Aorta (tissue), 5 donors: ENCODE data around the gene CRYGC. TPM values are rescaled to one million over a fixed set of nuclear protein-coding genes. Genes with fewer than 3 reads are reported as not detected.
"Not testable (repeated sequence)": the region's sequence is repeated elsewhere in the genome, so short reads cannot be mapped to it uniquely, and the experiment has no call there.

ENCODE experiments used
- ATAC-seq: fragments of 200-7000 bp; cut with Tn5 transposase; one replicate; pipeline ENCODE4 v1.9.1; 2022; ENCODE audit warnings: moderate library complexity; ENCODE audit not compliant: low FRiP score
- DNase-seq, 2 donors: peaks; one replicate each; pipeline ENCODE4 v3.0.0-alpha.2; 2020
- H3K27ac ChIP-seq, 2 donors: one replicate each; pipeline ENCODE4 v1.5.1; 2013; ENCODE audit warnings: low read length in 2 of 2, mild to moderate bottlenecking in 2 of 2, moderate library complexity in 2 of 2, control low read depth in 1 of 2, inconsistent platforms in 1 of 2, low read depth in 1 of 2
- H3K27me3 ChIP-seq, 2 donors: one replicate each; pipeline ENCODE4 v1.6.1; 2013; ENCODE audit warnings: control low read depth in 1 of 2, low read length in 1 of 2, mild to moderate bottlenecking in 1 of 2, moderate library complexity in 1 of 2; ENCODE audit not compliant: insufficient read depth in 2 of 2, control insufficient read depth in 1 of 2
- H3K36me3 ChIP-seq, 2 donors: one replicate each; pipeline ENCODE4 v1.6.1; 2013; ENCODE audit warnings: control low read depth in 1 of 2, low read length in 1 of 2, mild to moderate bottlenecking in 1 of 2; ENCODE audit not compliant: insufficient read depth in 2 of 2, control insufficient read depth in 1 of 2
- H3K4me1 ChIP-seq, 2 donors: one replicate each; pipeline ENCODE4 v1.6.1; 2013; ENCODE audit warnings: low read length in 2 of 2, control low read depth in 1 of 2, mild to moderate bottlenecking in 1 of 2, moderate library complexity in 1 of 2; ENCODE audit not compliant: insufficient read depth in 2 of 2, control insufficient read depth in 1 of 2
- H3K4me3 ChIP-seq, 2 donors: one replicate each; pipeline ENCODE4 v1.5.1; 2013; ENCODE audit warnings: low read length in 2 of 2, control low read depth in 1 of 2, mild to moderate bottlenecking in 1 of 2
- H3K9me3 ChIP-seq: one replicate; pipeline ENCODE4 v1.6.1; 2013; ENCODE audit warnings: mild to moderate bottlenecking, low read length; ENCODE audit not compliant: control insufficient read depth
- WGBS, 2 donors: extraction: QIAGEN DNeasy Blood & Tissue Kit; methylation state at CpG; one replicate each; pipeline ENCODE4 v1.1.7; 2013; 5-methylcytosine and 5-hydroxymethylcytosine counted together
- intact Hi-C, 2 donors: fragments of 100-400 bp; cut with DNase I; formaldehyde crosslinking; loops; one replicate each; pipeline versions ENCODE4 v1.14.2 to v1.15.0; 2022
- polyA plus RNA-seq, 2 donors: library from polyadenylated mRNA; stranded (reverse); fragments of 200-250 nt; gene quantifications; one replicate each; pipeline ENCODE4 v1.2.3, GENCODE V29; 2013
- total RNA-seq, 2 donors: library from RNA; stranded (reverse); fragmentation: NEBNext Ultra II Directional; extraction: Animal tissue kit (Norgen Biotek cat#: 25700); gene quantifications; one replicate each; pipeline ENCODE4 v1.2.1, GENCODE V29; 2021
- donor health status: healthy with polysubstance abuse.
- donor health status: Bipolar disorder and iron deficiency.
- donor health status: DM: no; HTN: no; CAD: no.
- donor health status: DM: no; HTN: no; CAD: no.
- donor health status: DM: yes; HTN: yes; CAD: no.

The CRYGC gene
- total and polyA plus RNA-seq, 4 donors, result not detected

- no peak overlapping the region for H3K4me3 ChIP-seq
- DNase-seq (no peak), ATAC-seq (no peak)
- intact Hi-C loops, result no loop called here
- 75 to 79% methylated on average over 3 of the region's 3 CpGs for WGBS, 2 donors
- H3K4me1 ChIP-seq, result no peaks in the 10 kb centered on the region
- H3K9me3 ChIP-seq, result no peaks in the 10 kb centered on the region
- H3K27me3 ChIP-seq, result peaks cover 0 to 2% of the 10 kb centered on the region in 2 donors
- H3K36me3 ChIP-seq, result no peaks in the 10 kb centered on the region
- no peak overlapping the region for H3K27ac ChIP-seq
Measured at GRCh38 chr2:208103616-208104015, 26.0 kb downstream of the CRYGC start.

DNA sequence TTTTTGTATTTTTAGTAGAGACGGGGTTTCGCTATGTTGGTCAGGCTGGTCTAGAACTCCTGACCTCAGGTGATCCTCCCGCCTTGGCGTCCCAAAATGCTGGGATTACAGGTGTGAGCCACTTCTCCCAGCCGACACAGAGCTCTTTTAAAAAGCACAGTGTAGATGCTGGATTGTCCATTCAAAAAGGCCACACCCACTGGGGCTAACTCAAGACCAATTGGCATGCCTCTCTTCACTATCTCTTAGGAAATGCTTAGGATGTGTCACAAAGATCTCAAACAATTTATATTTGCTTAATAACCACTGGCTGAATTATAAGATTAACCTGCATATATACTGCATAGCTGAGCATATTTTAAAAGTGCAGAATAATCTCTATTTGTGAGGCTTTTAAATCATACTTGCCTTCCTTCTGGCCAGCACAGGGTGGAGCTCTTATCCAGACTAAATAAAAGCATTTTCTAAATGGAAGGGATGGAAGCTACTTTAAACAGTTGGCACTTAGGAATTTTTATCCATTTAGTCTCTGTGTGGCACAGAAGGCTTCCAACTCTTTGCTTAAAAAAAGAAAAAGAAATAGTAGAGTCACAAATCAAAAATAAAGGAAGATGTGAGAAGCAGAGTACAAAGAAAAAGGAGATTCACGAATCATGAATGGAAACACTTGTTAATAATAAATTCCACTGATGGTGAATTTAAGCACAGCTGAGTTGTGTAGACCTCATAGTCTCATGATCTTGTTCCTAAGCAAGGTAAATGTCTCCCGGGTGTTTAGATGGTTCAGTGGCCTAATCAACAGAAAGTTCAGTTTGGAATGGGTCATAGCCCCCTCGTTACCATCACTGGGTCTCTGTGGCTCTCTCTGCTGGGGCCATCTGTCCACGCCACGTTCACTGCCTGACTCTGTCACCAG is 27.7 kb downstream of the CRYGC start:
- DNase-seq (no peak), ATAC-seq (no peak)
- H3K27ac ChIP-seq, result no peak overlapping the region
- no peaks in the 10 kb centered on the region for H3K9me3 ChIP-seq
- H3K4me3 ChIP-seq, result no peak overlapping the region
- no peaks in the 10 kb centered on the region for H3K36me3 ChIP-seq
- no peaks in the 10 kb centered on the region for H3K4me1 ChIP-seq
- 31 to 48% methylated on average over 10 of the region's 10 CpGs for WGBS, 2 donors
- peaks cover 0 to 2% of the 10 kb centered on the region in 2 donors for H3K27me3 ChIP-seq
- intact Hi-C loops, result no loop called here

GRCh38 chr2:208099682-208100470 is 29.8 kb downstream of the CRYGC start:
- Histone ChIP-seq H3K4me1 (no peaks in the 10 kb centered on the region), H3K36me3 (no peaks in the 10 kb centered on the region), H3K27ac (no peak overlapping the region), H3K27me3 (peaks cover 0 to 2% of the 10 kb centered on the region in 2 donors), H3K4me3 (no peak overlapping the region), H3K9me3 (no peaks in the 10 kb centered on the region)
- intact Hi-C loops, result no loop called here
- WGBS, 2 donors, result 72 to 78% methylated on average over 13 of the region's 13 CpGs
- ATAC-seq (no peak), DNase-seq (no peak)

GRCh38 chr2:208098701-208099100 is 30.9 kb downstream of the CRYGC start:
- WGBS, 2 donors, result 100% methylated on average over 1 of the region's 1 CpG
- H3K27ac ChIP-seq, H3K9me3 ChIP-seq, intact Hi-C loops, ATAC-seq, H3K27me3 ChIP-seq, H3K4me3 ChIP-seq, H3K4me1 ChIP-seq, DNase-seq, H3K36me3 ChIP-seq: not testable (repeated sequence)

DNA sequence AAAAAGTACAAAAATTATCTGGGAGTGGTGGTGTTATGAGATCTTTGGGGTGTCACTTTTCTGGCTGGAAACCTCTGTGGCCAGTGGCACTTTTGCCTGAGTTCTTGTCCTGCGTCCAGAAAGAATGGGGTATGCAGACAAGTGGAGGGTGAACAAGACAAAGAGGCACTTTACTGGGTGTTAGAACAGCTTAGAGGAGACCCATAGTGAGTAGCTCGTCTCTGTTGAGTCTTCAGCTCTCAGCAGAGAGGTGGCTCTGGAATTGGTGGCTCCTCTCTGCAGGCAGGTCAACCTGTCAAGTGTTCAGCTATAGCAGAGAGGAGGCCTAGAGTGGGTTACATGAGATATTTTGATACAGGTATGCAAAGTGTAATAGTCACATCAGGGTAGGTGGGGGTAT is 31.4 kb downstream of the CRYGC start:
- Histone ChIP-seq H3K4me3 (no peak overlapping the region), H3K36me3 (no peaks in the 10 kb centered on the region), H3K27me3 (no peaks in the 10 kb centered on the region), H3K4me1 (no peaks in the 10 kb centered on the region), H3K9me3 (no peaks in the 10 kb centered on the region), H3K27ac (no peak overlapping the region)
- intact Hi-C loops, result no loop called here
- ATAC-seq, result no peak
- 37 to 57% methylated on average over 2 of the region's 2 CpGs for WGBS, 2 donors
- DNase-seq, result no peak

DNA sequence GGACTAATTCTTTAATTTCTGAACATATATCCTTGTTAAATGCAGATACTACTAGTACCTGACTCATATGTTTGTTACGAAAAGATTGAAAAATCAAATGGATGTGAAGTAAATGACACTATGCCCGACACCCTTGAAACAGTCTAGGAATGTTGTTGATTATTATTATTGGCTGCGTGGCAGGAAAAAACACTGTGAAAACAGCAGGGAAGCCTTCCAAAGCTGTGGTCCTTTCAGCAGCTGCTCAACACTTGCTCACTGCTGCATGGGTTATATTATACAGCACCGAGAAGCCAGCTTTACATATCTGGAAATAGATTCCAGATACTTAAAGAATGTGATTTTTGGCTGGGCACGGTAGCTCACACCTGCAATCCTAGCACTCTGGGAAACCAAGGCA is 31.8 kb downstream of the CRYGC start:
- intact Hi-C loops, result no loop called here
- Histone ChIP-seq H3K4me3 (no peak overlapping the region), H3K36me3 (no peaks in the 10 kb centered on the region), H3K27ac (no peak overlapping the region), H3K27me3 (no peaks in the 10 kb centered on the region), H3K9me3 (no peaks in the 10 kb centered on the region), H3K4me1 (no peaks in the 10 kb centered on the region)
- DNase-seq (no peak), ATAC-seq (no peak)
- 15 to 25% methylated on average over 5 of the region's 5 CpGs for WGBS, 2 donors

- Histone ChIP-seq H3K9me3 (no peaks in the 10 kb centered on the region), H3K4me3 (no peak overlapping the region), H3K27me3 (no peaks in the 10 kb centered on the region), H3K27ac (no peak overlapping the region), H3K4me1 (no peaks in the 10 kb centered on the region), H3K36me3 (no peaks in the 10 kb centered on the region)
- intact Hi-C loops, result no loop called here
- no peak for DNase-seq
- ATAC-seq, result no peak
- WGBS, 2 donors, result 43 to 60% methylated on average over 3 of the region's 3 CpGs
Measured at GRCh38 chr2:208097313-208097712, 32.3 kb downstream of the CRYGC start.

- Histone ChIP-seq H3K9me3 (no peaks in the 10 kb centered on the region), H3K4me1 (no peaks in the 10 kb centered on the region), H3K27me3 (no peaks in the 10 kb centered on the region), H3K27ac (no peak overlapping the region), H3K36me3 (no peaks in the 10 kb centered on the region), H3K4me3 (no peak overlapping the region)
- DNase-seq (no peak), ATAC-seq (no peak)
- WGBS, 2 donors, result 91 to 92% methylated on average over 3 of the region's 3 CpGs
- intact Hi-C loops, result no loop called here
Measured at GRCh38 chr2:208096080-208096479, 33.5 kb downstream of the CRYGC start.

DNA sequence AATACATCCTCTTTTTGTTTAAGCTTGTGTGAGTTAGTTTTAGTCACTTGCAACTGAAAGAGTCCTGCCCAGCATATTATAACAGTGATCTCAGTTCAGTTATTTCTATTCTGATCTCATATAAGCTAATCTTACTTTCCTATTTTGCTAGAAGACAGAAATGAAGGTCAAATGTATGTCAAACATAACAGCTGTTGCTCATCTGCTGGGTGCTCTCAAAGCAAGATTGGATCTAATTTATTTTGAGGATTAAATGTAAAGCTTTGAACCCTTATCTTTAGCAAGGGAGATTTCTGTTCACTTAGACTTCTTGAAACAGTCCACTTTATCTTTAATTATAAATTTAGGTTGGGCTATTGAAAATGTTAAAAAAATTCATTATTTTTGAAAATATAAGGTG is 36.5 kb downstream of the CRYGC start:
- Histone ChIP-seq H3K36me3 (no peaks in the 10 kb centered on the region), H3K27ac (no peak overlapping the region), H3K9me3 (no peaks in the 10 kb centered on the region), H3K27me3 (no peaks in the 10 kb centered on the region), H3K4me1 (no peaks in the 10 kb centered on the region), H3K4me3 (no peak overlapping the region)
- ATAC-seq, result no peak
- intact Hi-C loops, result no loop called here
- no peak for DNase-seq
